Gastrocnemius medialis (tissue), 4 donors: ENCODE measurements around the gene TSPAN9. TPM values are rescaled to one million over a fixed set of nuclear protein-coding genes. Genes with fewer than 3 reads are reported as not detected.

ENCODE experiments used
- ATAC-seq, 2 donors: fragments of 150-250 bp; one replicate each; pipeline ENCODE4 v1.9.1; 2016
- DNase-seq, 2 donors: peaks; one replicate each; pipeline ENCODE4 v3.0.0-alpha.2; 2019
- H3K27ac ChIP-seq, 4 donors: fragments of 200-600 bp; sonication (generic); 1 replicate in 1 of 4; 2 replicates in 3 of 4; pipeline ENCODE4 v1.5.1; 2016 to 2018; ENCODE audit warnings: mild to moderate bottlenecking in 2 of 4, moderate library complexity in 1 of 4
- H3K27me3 ChIP-seq, 3 donors: fragments of 200-600 bp; sonication (generic) in 2 of 3; 1 replicate in 1 of 3; 2 replicates in 2 of 3; pipeline versions ENCODE4 v1.5.1 to v1.6.0; 2016 to 2019; ENCODE audit warnings: mild to moderate bottlenecking in 1 of 3, moderate library complexity in 1 of 3
- H3K36me3 ChIP-seq, 2 donors: fragments of 200-600 bp; sonication (generic) in 1 of 2; one replicate each; pipeline ENCODE4 v1.5.1; 2017 to 2018
- H3K4me1 ChIP-seq, 2 donors: fragments of 200-600 bp; sonication (generic) in 1 of 2; one replicate each; pipeline ENCODE4 v1.5.1; 2016 to 2017; ENCODE audit warnings: mild to moderate bottlenecking in 2 of 2
- H3K4me3 ChIP-seq, 4 donors: fragments of 200-600 bp; sonication (generic) in 3 of 4; 1 replicate in 1 of 4; 2 replicates in 3 of 4; pipeline ENCODE4 v1.5.1; 2016 to 2019; ENCODE audit warnings: mild to moderate bottlenecking in 2 of 4
- H3K9me3 ChIP-seq, 3 donors: fragments of 200-600 bp; sonication (generic) in 2 of 3; 1 replicate in 1 of 3; 2 replicates in 2 of 3; pipeline ENCODE4 v1.5.1; 2016 to 2019
- CTCF ChIP-seq, 5 experiments: fragments of 450-650 bp in 3 of 5; fragments of 200-600 bp in 2 of 5; sonication (generic) in 2 of 5; IDR thresholded peaks in 4 of 5; conservative IDR thresholded peaks in 1 of 5; 1 replicate in 4 of 5; 2 replicates in 1 of 5; pipeline ENCODE4 v1.5.1; 2016 to 2019; ENCODE audit warnings: antibody characterized with exemption in 5 of 5, mild to moderate bottlenecking in 3 of 5, moderate library complexity in 3 of 5
- POLR2A ChIP-seq, 2 donors: fragments of 450-650 bp; IDR thresholded peaks; one replicate each; pipeline ENCODE4 v1.6.1; 2017; ENCODE audit warnings: antibody characterized with exemption in 2 of 2, mild to moderate bottlenecking in 2 of 2, moderate library complexity in 2 of 2
- in situ Hi-C, 4 donors: fragments of 200-750 bp; cut with MboI; loops; one replicate each; pipeline versions ENCODE4 v1.15.0 to v1.8.0; 2017; ENCODE audit warnings: low sequenced_read_pairs in 4 of 4
- intact Hi-C: fragments of 100-400 bp; cut with DNase I; formaldehyde crosslinking; loops from one replicate; pipeline ENCODE4 v1.15.1; 2023; ENCODE audit warnings: low total_unique reads
- total RNA-seq, 4 donors: library from RNA; depleted of rRNA; stranded (reverse); fragments of >200 nt; gene quantifications; one replicate each; pipeline versions ENCODE4 v1.1.0 to v1.2.3, GENCODE V29; 2016

TSPAN9 gene
- total RNA-seq, 4 donors from 2014 or later, result 4.7 to 9.4 (median 7.4) TPM

- TF ChIP-seq CTCF (IDR thresholded peaks at IDR 0.05 in 4 of 5, conservative IDR thresholded peaks at IDR 0.05 in 1 of 5) (no peak), POLR2A (IDR thresholded peaks at IDR 0.05) (no peak)
- Histone ChIP-seq H3K4me3 (no peak overlapping the region), H3K36me3 (no peaks in the 10 kb centered on the region), H3K9me3 (no peaks in the 10 kb centered on the region), H3K4me1 (peaks cover 0 to 4% of the 10 kb centered on the region in 2 donors), H3K27me3 (no peaks in the 10 kb centered on the region), H3K27ac (no peak overlapping the region)
- in situ Hi-C loops, result no loop called here
- intact Hi-C loops, result no loop called here
- ATAC-seq (no peak), DNase-seq (peak in 1 of 2 donors; percentile 18)
Measured at GRCh38 chr12:3326156-3326849, 249.1 kb downstream of the TSPAN9 start.

GRCh38 chr12:3326850-3327780 is 249.9 kb downstream of the TSPAN9 start:
- peaks cover 0 to 4% of the 10 kb centered on the region in 2 donors for H3K4me1 ChIP-seq
- in situ Hi-C loops, result no loop called here
- DNase-seq (no peak), ATAC-seq (no peak)
- TF ChIP-seq POLR2A (IDR thresholded peaks at IDR 0.05) (no peak), CTCF (IDR thresholded peaks at IDR 0.05 in 4 of 5, conservative IDR thresholded peaks at IDR 0.05 in 1 of 5) (no peak)
- no peak overlapping the region for H3K4me3 ChIP-seq
- H3K9me3 ChIP-seq, result no peaks in the 10 kb centered on the region
- H3K27ac ChIP-seq, result no peak overlapping the region
- H3K36me3 ChIP-seq, result no peaks in the 10 kb centered on the region
- no peaks in the 10 kb centered on the region for H3K27me3 ChIP-seq
- intact Hi-C loops, result no loop called here

- DNase-seq (no peak), ATAC-seq (no peak)
- no peaks in the 10 kb centered on the region for H3K9me3 ChIP-seq
- intact Hi-C loops (no loop called here), in situ Hi-C loops (no loop called here)
- no peaks in the 10 kb centered on the region for H3K36me3 ChIP-seq
- H3K4me1 ChIP-seq, result peaks cover 0 to 4% of the 10 kb centered on the region in 2 donors
- no peak for TF ChIP-seq POLR2A (IDR thresholded peaks at IDR 0.05)
- no peak for TF ChIP-seq CTCF (IDR thresholded peaks at IDR 0.05 in 4 of 5, conservative IDR thresholded peaks at IDR 0.05 in 1 of 5)
- H3K27ac ChIP-seq, result no peak overlapping the region
- H3K27me3 ChIP-seq, result no peaks in the 10 kb centered on the region
- H3K4me3 ChIP-seq, result no peak overlapping the region
Measured at GRCh38 chr12:3328081-3328480, 250.9 kb downstream of the TSPAN9 start.

GRCh38 chr12:3328571-3328970 is 251.4 kb downstream of the TSPAN9 start:
- DNase-seq, result no peak
- in situ Hi-C loops, result no loop called here
- no peak for TF ChIP-seq POLR2A (IDR thresholded peaks at IDR 0.05)
- TF ChIP-seq CTCF (IDR thresholded peaks at IDR 0.05 in 4 of 5, conservative IDR thresholded peaks at IDR 0.05 in 1 of 5), result no peak
- Histone ChIP-seq H3K27me3 (no peaks in the 10 kb centered on the region), H3K4me3 (no peak overlapping the region), H3K27ac (no peak overlapping the region), H3K4me1 (peaks cover 0 to 4% of the 10 kb centered on the region in 2 donors), H3K9me3 (no peaks in the 10 kb centered on the region), H3K36me3 (no peaks in the 10 kb centered on the region)
- ATAC-seq, result no peak
- intact Hi-C loops, result no loop called here
